ENCODE measurements around the gene LACTBL1.

The LACTBL1 gene

DNA sequence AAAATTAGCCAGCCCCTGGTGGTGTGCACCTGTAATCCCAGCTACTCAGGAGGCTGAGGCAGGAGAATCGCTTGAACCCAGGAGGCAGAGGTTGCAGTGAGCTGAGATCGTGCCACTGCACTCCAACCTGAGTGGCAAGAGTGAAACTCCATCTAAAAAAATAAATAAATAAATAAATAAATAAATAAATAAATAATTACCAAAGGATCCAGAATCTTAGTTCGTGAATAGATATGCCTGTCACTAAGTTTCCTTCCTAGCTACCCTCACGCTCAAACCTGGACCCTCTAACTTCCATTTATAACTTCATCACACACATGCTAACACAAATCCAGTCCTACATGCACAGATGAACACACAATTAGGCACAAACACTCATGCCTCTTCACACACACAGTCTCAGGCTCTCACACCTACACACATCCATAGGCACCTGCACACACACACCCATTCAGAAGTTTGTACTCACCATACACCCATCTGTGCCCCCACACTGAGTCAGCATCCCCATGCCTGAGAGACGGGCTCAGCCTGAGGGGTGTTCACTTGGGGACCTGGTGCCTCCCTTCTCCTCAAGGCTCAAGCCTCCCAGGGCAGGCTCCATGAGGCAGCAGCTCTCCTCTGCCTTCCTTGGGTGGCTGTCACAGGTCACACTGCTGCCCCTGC is 61.5 kb downstream of the LACTBL1 start:
- DNase-seq, result no peak

DNA sequence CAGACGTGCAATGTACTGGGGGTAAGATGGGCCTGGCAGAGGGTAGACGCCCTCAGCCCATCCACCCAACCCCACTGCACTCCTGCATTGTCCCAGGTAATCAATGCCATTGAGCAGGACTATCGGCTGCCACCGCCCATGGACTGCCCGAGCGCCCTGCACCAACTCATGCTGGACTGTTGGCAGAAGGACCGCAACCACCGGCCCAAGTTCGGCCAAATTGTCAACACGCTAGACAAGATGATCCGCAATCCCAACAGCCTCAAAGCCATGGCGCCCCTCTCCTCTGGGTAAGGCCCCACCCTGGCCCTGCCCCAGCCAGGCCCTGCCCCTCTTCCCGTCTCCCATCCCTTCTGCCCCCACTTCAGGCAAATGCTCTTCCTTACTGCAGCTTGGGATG is 62.4 kb downstream of the LACTBL1 start:
- no peak for DNase-seq

DNA sequence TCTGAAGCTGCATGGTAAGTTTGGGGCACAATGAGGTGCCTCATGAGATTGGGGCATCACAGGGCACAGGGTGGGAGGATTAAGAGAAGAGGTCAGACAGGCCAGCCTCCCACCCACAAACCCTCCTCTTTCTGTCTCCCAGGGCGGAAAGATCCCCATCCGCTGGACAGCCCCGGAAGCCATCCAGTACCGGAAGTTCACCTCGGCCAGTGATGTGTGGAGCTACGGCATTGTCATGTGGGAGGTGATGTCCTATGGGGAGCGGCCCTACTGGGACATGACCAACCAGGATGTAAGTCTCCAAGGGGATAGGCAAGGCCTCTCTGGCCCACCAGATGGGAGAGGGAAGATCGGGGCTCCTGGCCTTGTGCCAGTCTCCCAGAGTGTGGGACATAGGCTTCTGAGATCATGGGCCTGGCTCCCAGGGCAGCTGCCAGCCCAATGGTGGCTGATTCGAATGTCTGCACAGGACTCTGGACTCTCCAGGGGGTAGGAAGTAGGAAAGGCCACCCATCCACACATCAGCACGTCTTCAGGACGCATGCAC is 63.7 kb downstream of the LACTBL1 start:
- no peak for DNase-seq

DNA sequence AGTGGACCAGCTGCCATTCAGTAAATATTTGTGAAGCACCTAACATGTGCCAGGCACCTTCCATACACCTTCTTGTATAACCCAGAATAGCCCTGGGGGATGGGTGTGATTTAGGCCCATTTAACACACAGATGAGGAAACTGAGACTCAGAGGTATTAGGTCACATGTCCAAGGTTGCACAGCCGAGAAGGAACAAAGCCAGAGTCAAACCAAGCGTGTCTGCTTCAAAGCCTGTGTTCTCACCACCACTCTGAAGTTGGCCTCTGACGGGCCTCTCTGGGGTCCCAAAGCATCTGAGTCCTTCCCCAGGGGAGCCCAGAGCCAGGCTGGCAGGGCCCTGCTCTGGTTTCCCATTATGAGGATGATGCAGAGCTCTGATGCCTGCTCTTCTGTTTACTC is 65.1 kb downstream of the LACTBL1 start:
- DNase-seq, result no peak

DNA sequence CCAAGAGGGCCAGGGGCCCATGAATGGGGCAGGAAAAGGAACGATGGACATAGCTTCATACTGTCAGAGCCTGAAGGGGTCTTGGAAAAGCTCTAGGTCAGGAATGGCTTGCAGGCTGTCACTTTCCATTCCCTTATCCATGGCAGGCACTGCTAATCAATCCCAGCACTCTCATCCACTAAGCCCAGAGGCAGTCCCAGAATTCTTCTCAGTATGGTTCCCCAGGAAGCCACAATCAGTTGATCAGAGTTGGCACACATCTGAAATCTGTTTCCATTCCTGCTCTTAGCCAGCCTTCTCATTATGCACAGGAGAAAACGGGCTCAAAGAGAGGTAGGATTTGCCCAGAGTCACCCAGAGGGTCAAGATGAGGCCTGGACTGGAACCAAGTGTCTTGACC is 65.7 kb downstream of the LACTBL1 start:
- no peak for DNase-seq

DNA sequence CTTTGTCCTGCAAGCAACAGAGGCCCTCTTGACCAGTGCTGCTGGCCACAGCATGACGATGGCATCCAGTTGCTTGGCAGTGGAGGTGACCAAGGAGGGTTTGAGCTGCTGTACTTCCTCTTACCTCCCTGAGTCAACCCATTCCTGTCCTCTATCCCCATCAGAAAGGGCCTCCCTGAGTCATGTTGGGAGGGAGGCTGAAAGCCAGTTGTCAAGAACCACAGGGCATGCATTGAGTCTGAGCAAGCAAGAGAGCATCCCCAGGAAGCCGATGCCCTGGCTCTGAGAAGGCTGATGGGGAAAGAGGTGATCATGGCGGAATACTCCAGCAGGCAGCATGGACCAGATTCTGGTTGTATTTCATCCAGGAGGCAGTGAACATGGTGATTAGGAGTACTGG is 69.6 kb downstream of the LACTBL1 start:
- no peak for DNase-seq

All from 8988T (cell line).